Mesendoderm (in vitro differentiated cells): ENCODE results near the gene TMEM107.
"Not testable (repeated sequence)": the region's sequence is repeated elsewhere in the genome, so short reads cannot be mapped to it uniquely, and the experiment has no call there.

Experiments used
- DNase-seq: peaks from one replicate; pipeline ENCODE4 v3.0.0; 2013
- H2AK5ac ChIP-seq: 2 replicates; pipeline ENCODE4 v1.6.1; 2013; ENCODE audit warnings: low read length, inconsistent platforms
- H2BK120ac ChIP-seq: 2 replicates; pipeline ENCODE4 v1.6.1; 2013; ENCODE audit warnings: low read depth, mild to moderate bottlenecking, low read length, moderate library complexity, mixed read lengths
- H2BK15ac ChIP-seq: replicated peaks from 2 replicates; pipeline ENCODE4 v1.6.1; 2013; ENCODE audit warnings: low read depth, mild to moderate bottlenecking, moderate library complexity
- H2BK5ac ChIP-seq: 2 replicates; pipeline ENCODE4 v1.6.1; 2013; ENCODE audit warnings: low read length, inconsistent platforms
- H3K18ac ChIP-seq: 2 replicates; pipeline ENCODE4 v1.6.1; 2013; ENCODE audit warnings: mild to moderate bottlenecking, low read length, mixed read lengths
- H3K23ac ChIP-seq: one replicate; pipeline ENCODE4 v1.6.1; 2013; ENCODE audit warnings: low read length
- H3K27ac ChIP-seq: 2 replicates; pipeline ENCODE4 v1.5.1; 2013; ENCODE audit warnings: low read depth, mild to moderate bottlenecking, inconsistent platforms, low read length, moderate library complexity
- H3K27me3 ChIP-seq: 2 replicates; pipeline ENCODE4 v1.6.1; 2013; ENCODE audit warnings: low read length, control low read depth, mild to moderate bottlenecking, inconsistent platforms; ENCODE audit not compliant: insufficient read depth, poor library complexity
- H3K36me3 ChIP-seq: 2 replicates; pipeline ENCODE4 v1.6.1; 2013; ENCODE audit warnings: low read length, inconsistent platforms; ENCODE audit not compliant: control insufficient read depth, insufficient read depth
- H3K4ac ChIP-seq: one replicate; pipeline ENCODE4 v1.6.1; 2013; ENCODE audit warnings: low read depth, mild to moderate bottlenecking, low read length, moderate library complexity
- H3K4me1 ChIP-seq: 2 replicates; pipeline ENCODE4 v1.6.1; 2013; ENCODE audit warnings: low read depth, low read length, inconsistent platforms; ENCODE audit not compliant: control insufficient read depth
- H3K4me2 ChIP-seq: 2 replicates; pipeline ENCODE4 v1.6.1; 2013; ENCODE audit warnings: low read length
- H3K4me3 ChIP-seq: 2 replicates; pipeline ENCODE4 v1.5.1; 2013; ENCODE audit warnings: mild to moderate bottlenecking, low read length
- H3K56ac ChIP-seq: one replicate; pipeline ENCODE4 v1.6.1; 2013; ENCODE audit warnings: low read length
- H3K79me1 ChIP-seq: 2 replicates; pipeline ENCODE4 v1.6.1; 2013; ENCODE audit warnings: low read length, inconsistent platforms
- H3K79me2 ChIP-seq: 2 replicates; pipeline ENCODE4 v1.6.1; 2013; ENCODE audit warnings: mild to moderate bottlenecking, low read length; ENCODE audit not compliant: control insufficient read depth, insufficient read depth
- H3K9ac ChIP-seq: 2 replicates; pipeline ENCODE4 v1.6.1; 2013; ENCODE audit warnings: low read length, inconsistent platforms
- H4K5ac ChIP-seq: one replicate; pipeline ENCODE4 v1.6.1; 2013; ENCODE audit warnings: low read length
- H4K8ac ChIP-seq: one replicate; pipeline ENCODE4 v1.6.1; 2013; ENCODE audit warnings: low read depth, mild to moderate bottlenecking, control low read depth, low read length, moderate library complexity
- WGBS: extraction: QIAGEN DNeasy Blood & Tissue Kit; methylation state at CpG from one replicate; pipeline ENCODE4 v1.1.7; 2013; ENCODE audit warnings: low lambda C conversion rate, missing lambda C conversion rate; ENCODE audit not compliant: insufficient coverage; ENCODE audit errors: extremely low coverage; 5-methylcytosine and 5-hydroxymethylcytosine counted together

Gene TMEM107

DNA sequence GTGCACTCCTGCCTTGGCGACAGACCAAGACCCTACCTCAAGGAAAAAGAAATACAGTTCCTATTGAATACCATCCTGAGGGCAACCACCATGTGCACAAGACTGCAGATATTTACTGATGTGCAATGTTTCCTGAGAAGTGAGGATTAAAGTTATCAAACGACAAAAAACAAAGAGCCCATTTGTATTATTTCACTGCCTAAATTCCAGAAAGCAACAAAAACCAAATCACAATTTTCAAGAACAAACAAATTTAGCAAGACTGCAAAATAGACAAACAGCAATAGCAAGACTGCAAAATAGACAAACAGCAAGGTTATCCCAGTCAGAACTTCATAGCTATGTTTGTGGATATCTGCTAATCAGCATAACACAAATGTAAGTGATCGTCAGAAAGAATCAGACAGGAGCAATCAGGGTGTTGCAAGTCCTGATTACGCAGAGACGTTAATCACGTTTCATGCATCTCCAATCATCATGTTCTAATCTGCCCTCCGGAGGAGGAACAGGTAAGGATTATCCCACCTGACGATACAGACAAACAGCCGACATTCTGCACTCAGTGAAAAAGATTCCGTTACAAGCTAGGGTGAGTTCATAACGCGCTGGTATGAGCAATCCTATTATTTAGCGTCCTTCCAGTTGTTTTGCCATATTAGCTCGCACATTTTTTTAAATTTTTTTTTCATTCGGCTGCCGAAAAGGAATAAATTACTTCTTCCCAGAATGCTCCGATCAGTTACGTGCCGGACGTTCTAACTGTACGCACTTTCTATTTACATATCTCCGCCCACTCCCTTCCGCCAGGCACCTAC is 2.9 kb downstream of the TMEM107 start:
- DNase-seq = peak; percentile 99
- no peak overlapping the region for H3K23ac ChIP-seq
- peaks cover 7% of the 10 kb centered on the region for H3K4me1 ChIP-seq
- H3K27me3 ChIP-seq = no peaks in the 10 kb centered on the region
- H3K4me2 ChIP-seq = no peak overlapping the region
- H3K79me1 ChIP-seq = no peaks in the 10 kb centered on the region
- H2BK15ac ChIP-seq = no peak overlapping the region
- no peak overlapping the region for H3K4ac ChIP-seq
- H2BK5ac ChIP-seq = no peak overlapping the region
- WGBS = no CpG with 5 or more reads among the region's 23 CpGs
- no peaks in the 10 kb centered on the region for H3K79me2 ChIP-seq
- no peak overlapping the region for H3K9ac ChIP-seq
- H4K5ac ChIP-seq = no peak overlapping the region
- H3K27ac ChIP-seq = no peak overlapping the region
- no peak overlapping the region for H3K18ac ChIP-seq
- H3K4me3 ChIP-seq = no peak overlapping the region
- H3K56ac ChIP-seq = peak overlapping the region; percentile 36
- H2AK5ac ChIP-seq = no peak overlapping the region
- H3K36me3 ChIP-seq = no peaks in the 10 kb centered on the region
- H2BK120ac ChIP-seq = no peak overlapping the region
- no peak overlapping the region for H4K8ac ChIP-seq

DNA sequence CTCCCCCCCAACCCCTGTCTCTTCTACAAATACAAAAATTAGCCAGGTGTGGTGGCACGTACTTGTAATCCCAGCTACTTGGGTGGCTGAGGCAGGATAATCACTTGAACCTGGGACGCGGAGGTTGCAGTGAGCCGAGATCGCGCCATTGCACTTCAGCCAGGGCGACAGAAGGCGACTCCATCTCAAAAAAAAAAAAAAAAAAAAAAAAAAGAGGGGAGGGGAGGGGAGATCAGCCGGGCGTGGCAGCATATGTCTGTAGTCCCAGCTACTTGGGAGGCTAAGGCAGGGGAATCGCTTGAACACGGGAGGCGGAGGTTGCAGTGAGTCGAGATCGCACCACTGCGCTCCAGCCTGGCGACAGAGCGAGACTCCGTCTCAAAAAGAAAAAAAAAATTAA is 6.0 kb downstream of the TMEM107 start:
- H3K79me1 ChIP-seq, H3K4me1 ChIP-seq, H3K4me2 ChIP-seq, H2BK15ac ChIP-seq, DNase-seq, H3K56ac ChIP-seq, H3K4me3 ChIP-seq, H3K9ac ChIP-seq, H3K27me3 ChIP-seq, H2AK5ac ChIP-seq, H3K79me2 ChIP-seq, H3K18ac ChIP-seq, H3K23ac ChIP-seq, H3K36me3 ChIP-seq, H3K27ac ChIP-seq, H2BK5ac ChIP-seq, H3K4ac ChIP-seq, H4K5ac ChIP-seq, H2BK120ac ChIP-seq, H4K8ac ChIP-seq: not testable (repeated sequence)
- no CpG with 5 or more reads among the region's 19 CpGs for WGBS

DNA sequence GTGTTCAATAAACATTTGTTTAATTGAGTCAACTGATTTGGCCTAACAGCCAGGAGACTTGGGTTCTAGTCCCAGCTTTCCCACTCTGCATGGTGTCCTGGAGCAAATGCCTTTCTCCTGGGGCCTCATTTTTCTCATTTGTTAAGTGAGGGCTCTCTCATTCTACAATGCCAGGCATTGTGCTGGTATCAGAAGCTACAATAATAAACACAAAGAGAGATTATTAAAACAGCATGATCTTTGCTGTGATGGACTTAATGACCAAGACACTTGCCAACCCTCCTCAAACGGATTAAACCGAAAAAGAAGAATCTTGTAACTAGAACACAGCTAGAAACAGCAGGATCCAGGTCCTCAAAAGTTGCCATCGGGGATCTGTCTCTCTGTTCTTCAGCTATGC is 8.7 kb downstream of the TMEM107 start:
- Histone ChIP-seq H3K23ac (no peak overlapping the region), H3K4ac (no peak overlapping the region), H2BK15ac (no peak overlapping the region), H4K5ac (no peak overlapping the region), H3K27ac (no peak overlapping the region), H3K4me3 (no peak overlapping the region), H2BK5ac (no peak overlapping the region), H3K36me3 (no peaks in the 10 kb centered on the region), H3K9ac (no peak overlapping the region), H3K18ac (no peak overlapping the region), H3K79me2 (no peaks in the 10 kb centered on the region), H3K79me1 (no peaks in the 10 kb centered on the region), H2BK120ac (no peak overlapping the region), H4K8ac (no peak overlapping the region), H3K27me3 (no peaks in the 10 kb centered on the region), H3K4me2 (no peak overlapping the region), H2AK5ac (no peak overlapping the region), H3K56ac (no peak overlapping the region), H3K4me1 (peaks cover 10% of the 10 kb centered on the region)
- no CpG with 5 or more reads among the region's 3 CpGs for WGBS
- DNase-seq = no peak

DNA sequence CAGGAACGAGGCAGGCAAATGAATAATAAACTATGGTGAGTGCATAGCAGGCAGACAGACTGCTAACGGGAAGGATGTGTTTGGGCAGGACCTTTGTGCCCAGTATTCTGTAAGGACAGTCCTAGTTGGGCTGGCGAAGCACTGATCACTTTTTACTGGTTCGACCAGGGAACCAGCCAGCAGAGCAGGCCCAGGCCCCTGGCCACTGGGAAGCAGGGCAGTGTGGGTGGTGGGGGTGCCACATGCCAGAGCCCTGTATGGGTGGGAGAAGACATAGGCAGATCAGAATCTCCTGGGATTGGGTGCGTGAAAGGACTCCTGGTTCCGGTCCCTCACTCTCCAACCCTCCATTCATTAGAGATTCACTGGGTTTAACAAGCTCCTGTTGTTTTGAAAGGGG is 9.4 kb downstream of the TMEM107 start:
- Histone ChIP-seq H3K27me3 (no peaks in the 10 kb centered on the region), H3K56ac (no peak overlapping the region), H3K27ac (no peak overlapping the region), H3K4me2 (no peak overlapping the region), H3K79me1 (peaks cover 5% of the 10 kb centered on the region), H3K4me3 (no peak overlapping the region), H3K4me1 (peaks cover 12% of the 10 kb centered on the region), H2BK5ac (no peak overlapping the region), H4K8ac (no peak overlapping the region), H3K9ac (no peak overlapping the region), H3K36me3 (no peaks in the 10 kb centered on the region), H2BK120ac (no peak overlapping the region), H2AK5ac (no peak overlapping the region), H3K23ac (no peak overlapping the region), H2BK15ac (no peak overlapping the region), H3K4ac (no peak overlapping the region), H3K79me2 (peaks cover 7% of the 10 kb centered on the region), H4K5ac (no peak overlapping the region), H3K18ac (no peak overlapping the region)
- no CpG with 5 or more reads among the region's 6 CpGs for WGBS
- DNase-seq = no peak

DNA sequence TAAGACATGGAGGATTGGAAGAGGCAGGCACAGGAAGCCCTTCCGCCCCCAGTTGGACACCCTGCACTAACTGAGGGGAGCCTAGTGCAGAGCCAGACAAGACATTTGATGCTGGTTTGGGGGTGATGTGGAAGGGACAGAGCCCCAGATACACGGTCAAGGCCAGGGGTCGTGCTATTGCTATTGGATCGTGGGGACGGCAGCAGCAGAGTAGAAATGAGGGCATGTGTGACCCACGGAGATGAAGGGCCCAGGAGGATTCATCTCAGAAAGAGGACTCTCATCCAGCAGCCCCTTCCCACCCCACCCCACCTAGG is 11.4 kb downstream of the TMEM107 start:
- Histone ChIP-seq H3K4me3 (no peak overlapping the region), H3K4ac (no peak overlapping the region), H2BK5ac (no peak overlapping the region), H3K4me2 (no peak overlapping the region), H2AK5ac (no peak overlapping the region), H3K56ac (peak overlapping the region; percentile 82), H3K18ac (peak overlapping the region; percentile 1), H3K9ac (peak overlapping the region; percentile 55), H3K79me1 (peaks cover 13% of the 10 kb centered on the region), H3K27ac (no peak overlapping the region), H2BK120ac (no peak overlapping the region), H4K5ac (no peak overlapping the region), H2BK15ac (no peak overlapping the region), H3K23ac (no peak overlapping the region), H3K27me3 (no peaks in the 10 kb centered on the region), H3K79me2 (peaks cover 9% of the 10 kb centered on the region), H3K4me1 (peaks cover 14% of the 10 kb centered on the region), H3K36me3 (peaks cover 3% of the 10 kb centered on the region), H4K8ac (no peak overlapping the region)
- no CpG with 5 or more reads among the region's 6 CpGs for WGBS
- no peak for DNase-seq
